ENCODE measurements around the gene CNTN1. TPM values are rescaled to one million over a fixed set of nuclear protein-coding genes. Genes with fewer than 3 reads are reported as not detected.

CNTN1 gene
- polyA plus RNA-seq, 1 donor from 2014 or later: 101 TPM

DNA sequence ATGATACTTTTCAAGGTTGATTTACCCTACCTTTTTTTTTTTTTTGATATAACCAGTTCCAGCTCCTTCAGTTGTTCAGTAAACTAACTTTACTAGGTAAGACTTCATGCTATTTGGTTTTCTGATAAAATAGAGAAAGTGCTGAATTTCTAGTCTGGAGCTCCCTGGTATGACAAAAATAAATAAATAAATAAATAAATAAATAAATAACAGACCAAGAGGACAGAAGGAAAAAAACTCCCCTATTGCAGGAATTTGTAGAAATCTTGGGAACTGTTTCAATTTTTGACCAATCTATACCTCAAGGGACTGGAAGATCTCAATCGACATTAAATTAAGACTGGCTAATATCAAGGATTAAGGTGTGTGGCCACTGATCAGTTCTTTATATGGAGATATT is 265.2 kb downstream of the CNTN1 start:
- Histone ChIP-seq H3K9ac (ENCODE audit: low read length) (no peak overlapping the region), H3F3A (ENCODE audit: insufficient read depth, low read length, poor library complexity, severe bottlenecking) (no peaks in the 10 kb centered on the region), H3K4me3 (ENCODE audit: low read length) (no peak overlapping the region), H3K36me3 (ENCODE audit: insufficient read depth, low read length) (no peaks in the 10 kb centered on the region), H3K79me2 (replicated peaks; ENCODE audit: insufficient read depth, low read length) (no peaks in the 10 kb centered on the region), H3K27ac (ENCODE audit: low read length) (no peak overlapping the region), H3K9me3 (ENCODE audit: low read length) (no peaks in the 10 kb centered on the region), H4K20me1 (ENCODE audit: insufficient read depth) (no peaks in the 10 kb centered on the region), H3K27me3 (ENCODE audit: insufficient read depth, low read depth, low read length) (no peaks in the 10 kb centered on the region), H3K9me2 (ENCODE audit: insufficient read depth, low read length) (no peaks in the 10 kb centered on the region), H3K4me2 (ENCODE audit: low read length) (no peak overlapping the region), H2AFZ (ENCODE audit: low read depth, low read length) (no peak overlapping the region)
- no peak for TF ChIP-seq EP300 (conservative IDR thresholded peaks at IDR 0.05; ENCODE audit: poor library complexity, severe bottlenecking)
- no peak for TF ChIP-seq POLR2AphosphoS5 (IDR thresholded peaks at IDR 0.05)
- TF ChIP-seq EZH2 (IDR thresholded peaks at IDR 0.05; ENCODE audit: borderline replicate concordance, insufficient read depth, low read length, poor library complexity, severe bottlenecking): no peak
- TF ChIP-seq REST (IDR thresholded peaks at IDR 0.05; ENCODE audit: borderline replicate concordance): no peak
- TF ChIP-seq SMC3 (conservative IDR thresholded peaks at IDR 0.05; ENCODE audit: poor library complexity): no peak
- TF ChIP-seq MXI1 (conservative IDR thresholded peaks at IDR 0.05; ENCODE audit: poor library complexity, severe bottlenecking): no peak
- TF ChIP-seq, protein P1, sequence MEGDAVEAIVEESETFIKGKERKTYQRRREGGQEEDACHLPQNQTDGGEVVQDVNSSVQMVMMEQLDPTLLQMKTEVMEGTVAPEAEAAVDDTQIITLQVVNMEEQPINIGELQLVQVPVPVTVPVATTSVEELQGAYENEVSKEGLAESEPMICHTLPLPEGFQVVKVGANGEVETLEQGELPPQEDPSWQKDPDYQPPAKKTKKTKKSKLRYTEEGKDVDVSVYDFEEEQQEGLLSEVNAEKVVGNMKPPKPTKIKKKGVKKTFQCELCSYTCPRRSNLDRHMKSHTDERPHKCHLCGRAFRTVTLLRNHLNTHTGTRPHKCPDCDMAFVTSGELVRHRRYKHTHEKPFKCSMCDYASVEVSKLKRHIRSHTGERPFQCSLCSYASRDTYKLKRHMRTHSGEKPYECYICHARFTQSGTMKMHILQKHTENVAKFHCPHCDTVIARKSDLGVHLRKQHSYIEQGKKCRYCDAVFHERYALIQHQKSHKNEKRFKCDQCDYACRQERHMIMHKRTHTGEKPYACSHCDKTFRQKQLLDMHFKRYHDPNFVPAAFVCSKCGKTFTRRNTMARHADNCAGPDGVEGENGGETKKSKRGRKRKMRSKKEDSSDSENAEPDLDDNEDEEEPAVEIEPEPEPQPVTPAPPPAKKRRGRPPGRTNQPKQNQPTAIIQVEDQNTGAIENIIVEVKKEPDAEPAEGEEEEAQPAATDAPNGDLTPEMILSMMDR (IDR thresholded peaks at IDR 0.05; ENCODE audit: poor library complexity, severe bottlenecking): no peak
- no peak for TF ChIP-seq TAF1 (IDR thresholded peaks at IDR 0.05; ENCODE audit: low read depth)
- TF ChIP-seq RAD21 (conservative IDR thresholded peaks at IDR 0.05): no peak

DNA sequence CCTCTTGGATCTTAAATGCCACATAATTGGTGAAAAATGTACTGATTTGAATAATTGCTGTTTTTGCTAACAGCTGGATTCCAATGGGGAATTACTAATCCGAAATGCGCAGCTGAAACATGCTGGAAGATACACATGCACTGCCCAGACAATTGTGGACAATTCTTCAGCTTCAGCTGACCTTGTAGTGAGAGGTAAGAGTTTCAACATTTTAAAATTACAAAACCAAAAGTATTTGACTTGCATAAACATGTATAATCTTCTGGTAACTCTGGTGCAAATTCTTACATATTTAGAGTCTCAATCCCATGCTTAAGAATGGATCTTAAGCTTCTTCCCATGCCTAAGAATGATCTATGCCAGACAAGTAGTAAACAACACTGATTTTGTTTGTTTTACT is 266.8 kb downstream of the CNTN1 start:
- no peak overlapping the region for H3K27ac ChIP-seq (ENCODE audit: low read length)
- H3K9me2 ChIP-seq (ENCODE audit: insufficient read depth, low read length): no peaks in the 10 kb centered on the region
- H4K20me1 ChIP-seq (ENCODE audit: insufficient read depth): no peaks in the 10 kb centered on the region
- no peak for TF ChIP-seq TAF1 (IDR thresholded peaks at IDR 0.05; ENCODE audit: low read depth)
- TF ChIP-seq REST (IDR thresholded peaks at IDR 0.05; ENCODE audit: borderline replicate concordance): no peak
- no peak for TF ChIP-seq MXI1 (conservative IDR thresholded peaks at IDR 0.05; ENCODE audit: poor library complexity, severe bottlenecking)
- no peak for TF ChIP-seq EZH2 (IDR thresholded peaks at IDR 0.05; ENCODE audit: borderline replicate concordance, insufficient read depth, low read length, poor library complexity, severe bottlenecking)
- no peak for TF ChIP-seq EP300 (conservative IDR thresholded peaks at IDR 0.05; ENCODE audit: poor library complexity, severe bottlenecking)
- TF ChIP-seq SMC3 (conservative IDR thresholded peaks at IDR 0.05; ENCODE audit: poor library complexity): no peak
- TF ChIP-seq POLR2AphosphoS5 (IDR thresholded peaks at IDR 0.05): no peak
- TF ChIP-seq, protein P1 (IDR thresholded peaks at IDR 0.05; ENCODE audit: poor library complexity, severe bottlenecking): no peak
- no peak for TF ChIP-seq RAD21 (conservative IDR thresholded peaks at IDR 0.05)
- H3K9ac ChIP-seq (ENCODE audit: low read length): no peak overlapping the region
- H3K4me2 ChIP-seq (ENCODE audit: low read length): no peak overlapping the region
- H3K27me3 ChIP-seq (ENCODE audit: insufficient read depth, low read depth, low read length): no peaks in the 10 kb centered on the region
- H2AFZ ChIP-seq (ENCODE audit: low read depth, low read length): no peak overlapping the region
- H3K9me3 ChIP-seq (ENCODE audit: low read length): no peaks in the 10 kb centered on the region
- no peaks in the 10 kb centered on the region for H3K36me3 ChIP-seq (ENCODE audit: insufficient read depth, low read length)
- H3F3A ChIP-seq (ENCODE audit: insufficient read depth, low read length, poor library complexity, severe bottlenecking): no peaks in the 10 kb centered on the region
- no peak overlapping the region for H3K4me3 ChIP-seq (ENCODE audit: low read length)
- no peaks in the 10 kb centered on the region for H3K79me2 ChIP-seq (replicated peaks; ENCODE audit: insufficient read depth, low read length)

Data from neural cell (in vitro differentiated cells).